A549 (cell line): ENCODE measurements around the gene TBC1D19.

Experiments
- BHLHE40 ChIP-seq: IDR thresholded peaks from 2 replicates; pipeline ENCODE4 v1.6.1; 2012; ENCODE audit warnings: low read depth, low read length, inconsistent platforms
- CTCF ChIP-seq: fragments of >200 bp; sonication (Bioruptor Twin); formaldehyde crosslinking; IDR thresholded peaks from 3 replicates; pipeline ENCODE4 v1.5.1; 2016
- MAZ ChIP-seq: fragments of 150-350 bp; IDR thresholded peaks from 2 replicates; pipeline ENCODE4 v1.6.1; 2014; ENCODE audit warnings: antibody characterized with exemption, low read depth, low read length, borderline replicate concordance
- MYC ChIP-seq: IDR thresholded peaks from 2 replicates; pipeline ENCODE4 v1.6.1; 2012; ENCODE audit warnings: mild to moderate bottlenecking, inconsistent platforms, low read length, improper control_type of control experiment, borderline replicate concordance
- POLR2A ChIP-seq: IDR thresholded peaks from 2 replicates; pipeline ENCODE4 v1.6.1; 2012; ENCODE audit warnings: mild to moderate bottlenecking, low read length
- SMC3 ChIP-seq: fragments of >200 bp; sonication (Bioruptor Twin); formaldehyde crosslinking; IDR thresholded peaks from 3 replicates; pipeline ENCODE4 v1.6.1; 2018; ENCODE audit warnings: inconsistent platforms
- ZSCAN20 ChIP-seq: fragments of 250-450 bp; sonication (Bioruptor Pico); IDR thresholded peaks from 2 replicates; pipeline ENCODE4 v1.8.0; 2022; ENCODE audit warnings: mild to moderate bottlenecking, moderate library complexity
- TF ChIP-seq, protein P1 (sequence below): fragments of 200-600 bp; sonication (generic); IDR thresholded peaks from 2 replicates; pipeline ENCODE4 v1.6.1; 2016; ENCODE audit warnings: antibody characterized with exemption, mild to moderate bottlenecking, moderate library complexity

GRCh38 chr4:26762650-26763049, 178.8 kb downstream of the TBC1D19 start:
- TF ChIP-seq CTCF (no peak), MAZ (no peak), POLR2A (no peak), SMC3 (no peak), BHLHE40 (no peak), MYC (no peak), ZSCAN20 (CRISPR knock-in tag) (no peak)
- TF ChIP-seq, protein P1, sequence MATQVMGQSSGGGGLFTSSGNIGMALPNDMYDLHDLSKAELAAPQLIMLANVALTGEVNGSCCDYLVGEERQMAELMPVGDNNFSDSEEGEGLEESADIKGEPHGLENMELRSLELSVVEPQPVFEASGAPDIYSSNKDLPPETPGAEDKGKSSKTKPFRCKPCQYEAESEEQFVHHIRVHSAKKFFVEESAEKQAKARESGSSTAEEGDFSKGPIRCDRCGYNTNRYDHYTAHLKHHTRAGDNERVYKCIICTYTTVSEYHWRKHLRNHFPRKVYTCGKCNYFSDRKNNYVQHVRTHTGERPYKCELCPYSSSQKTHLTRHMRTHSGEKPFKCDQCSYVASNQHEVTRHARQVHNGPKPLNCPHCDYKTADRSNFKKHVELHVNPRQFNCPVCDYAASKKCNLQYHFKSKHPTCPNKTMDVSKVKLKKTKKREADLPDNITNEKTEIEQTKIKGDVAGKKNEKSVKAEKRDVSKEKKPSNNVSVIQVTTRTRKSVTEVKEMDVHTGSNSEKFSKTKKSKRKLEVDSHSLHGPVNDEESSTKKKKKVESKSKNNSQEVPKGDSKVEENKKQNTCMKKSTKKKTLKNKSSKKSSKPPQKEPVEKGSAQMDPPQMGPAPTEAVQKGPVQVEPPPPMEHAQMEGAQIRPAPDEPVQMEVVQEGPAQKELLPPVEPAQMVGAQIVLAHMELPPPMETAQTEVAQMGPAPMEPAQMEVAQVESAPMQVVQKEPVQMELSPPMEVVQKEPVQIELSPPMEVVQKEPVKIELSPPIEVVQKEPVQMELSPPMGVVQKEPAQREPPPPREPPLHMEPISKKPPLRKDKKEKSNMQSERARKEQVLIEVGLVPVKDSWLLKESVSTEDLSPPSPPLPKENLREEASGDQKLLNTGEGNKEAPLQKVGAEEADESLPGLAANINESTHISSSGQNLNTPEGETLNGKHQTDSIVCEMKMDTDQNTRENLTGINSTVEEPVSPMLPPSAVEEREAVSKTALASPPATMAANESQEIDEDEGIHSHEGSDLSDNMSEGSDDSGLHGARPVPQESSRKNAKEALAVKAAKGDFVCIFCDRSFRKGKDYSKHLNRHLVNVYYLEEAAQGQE: no peak
